Hepatocyte (in vitro differentiated cells): ENCODE measurements around the gene LOX. TPM values are rescaled to one million over a fixed set of nuclear protein-coding genes. Genes with fewer than 3 reads are reported as not detected.

Experiments used
- DNase-seq: peaks from one replicate; pipeline ENCODE4 v3.0.0-alpha.2; 2016; ENCODE audit warnings: low spot score
- H2AFZ ChIP-seq: fragments of 200-600 bp; sonication (generic); 2 replicates; pipeline ENCODE4 v1.6.0; 2016; ENCODE audit warnings: antibody characterized with exemption, mild to moderate bottlenecking
- H3K27ac ChIP-seq: fragments of 200-600 bp; sonication (generic); 2 replicates; pipeline ENCODE4 v1.5.1; 2016; ENCODE audit warnings: mild to moderate bottlenecking
- H3K27me3 ChIP-seq: fragments of 200-600 bp; sonication (generic); 2 replicates; pipeline ENCODE4 v1.6.1; 2016
- H3K36me3 ChIP-seq: fragments of 200-600 bp; sonication (generic); replicated peaks from 2 replicates; pipeline ENCODE4 v1.5.1; 2016; ENCODE audit warnings: low read depth; ENCODE audit not compliant: insufficient read depth
- H3K4me1 ChIP-seq: fragments of 200-600 bp; sonication (generic); 2 replicates; pipeline ENCODE4 v1.5.1; 2016; ENCODE audit warnings: mild to moderate bottlenecking, moderate library complexity; ENCODE audit not compliant: insufficient read depth
- H3K4me2 ChIP-seq: fragments of 200-600 bp; sonication (generic); 2 replicates; pipeline ENCODE4 v1.6.0; 2016
- H3K4me3 ChIP-seq: fragments of 200-600 bp; sonication (generic); 2 replicates; pipeline ENCODE4 v1.5.1; 2016; ENCODE audit warnings: mild to moderate bottlenecking
- H3K79me2 ChIP-seq: fragments of 200-600 bp; sonication (generic); 2 replicates; pipeline ENCODE4 v1.6.0; 2017; ENCODE audit warnings: mild to moderate bottlenecking
- H3K9me2 ChIP-seq: fragments of 200-600 bp; sonication (generic); replicated peaks from 2 replicates; pipeline ENCODE4 v1.6.0; 2017; ENCODE audit warnings: mild to moderate bottlenecking; ENCODE audit not compliant: insufficient read depth
- H3K9me3 ChIP-seq: fragments of 200-600 bp; sonication (generic); 2 replicates; pipeline ENCODE4 v1.5.1; 2016; ENCODE audit warnings: low read depth, mild to moderate bottlenecking
- H4K20me1 ChIP-seq: fragments of 200-600 bp; sonication (generic); 2 replicates; pipeline ENCODE4 v1.6.0; 2016; ENCODE audit warnings: mild to moderate bottlenecking; ENCODE audit not compliant: insufficient read depth, poor library complexity, severe bottlenecking
- EZH2 ChIP-seq: fragments of 200-600 bp; sonication (generic); IDR thresholded peaks from 2 replicates; pipeline ENCODE4 v1.6.1; 2016; ENCODE audit warnings: antibody characterized with exemption, mild to moderate bottlenecking, borderline replicate concordance
- EZH2phosphoT487 ChIP-seq: fragments of 200-600 bp; sonication (generic); IDR thresholded peaks from one replicate; pipeline ENCODE4 v1.6.1; 2018; ENCODE audit warnings: antibody characterized with exemption, mild to moderate bottlenecking, low read depth, moderate library complexity; ENCODE audit not compliant: unreplicated experiment, severe bottlenecking
- WGBS: methylation state at CpG from one replicate; pipeline ENCODE4 v1.1.6; 2016; ENCODE audit warnings: low lambda C conversion rate; ENCODE audit errors: missing lambda C conversion rate; 5-methylcytosine and 5-hydroxymethylcytosine counted together
- polyA plus RNA-seq: library from polyadenylated mRNA; unstranded; fragments of >200 nt; fragmentation: Nextera tagmentation; extraction: Ambion mirVana; gene quantifications from 2 replicates; pipeline ENCODE4 v1.2.1, GENCODE V29; 2016
- total RNA-seq: library from RNA; depleted of rRNA; stranded (reverse); fragments of >200 nt; gene quantifications from 2 replicates; pipeline ENCODE4 v1.2.3, GENCODE V29; 2014
- TF ChIP-seq, protein P1 (sequence below): fragments of 200-600 bp; sonication (generic); IDR thresholded peaks from 2 replicates; pipeline ENCODE4 v1.5.1; 2016; ENCODE audit warnings: antibody characterized with exemption, mild to moderate bottlenecking; ENCODE audit not compliant: poor library complexity

The LOX gene
- total and polyA plus RNA-seq, 2 experiments from 2014 or later, result 120 to 216 TPM

GRCh38 chr5:122062205-122062604 is 15.9 kb downstream of the LOX start:
- Histone ChIP-seq H3K36me3 (no peaks in the 10 kb centered on the region), H2AFZ (no peak overlapping the region), H3K27ac (no peak overlapping the region), H4K20me1 (no peaks in the 10 kb centered on the region), H3K27me3 (no peaks in the 10 kb centered on the region), H3K9me2 (no peaks in the 10 kb centered on the region), H3K9me3 (no peaks in the 10 kb centered on the region), H3K4me1 (no peaks in the 10 kb centered on the region), H3K79me2 (no peaks in the 10 kb centered on the region), H3K4me2 (no peak overlapping the region), H3K4me3 (no peak overlapping the region)
- TF ChIP-seq, protein P1, sequence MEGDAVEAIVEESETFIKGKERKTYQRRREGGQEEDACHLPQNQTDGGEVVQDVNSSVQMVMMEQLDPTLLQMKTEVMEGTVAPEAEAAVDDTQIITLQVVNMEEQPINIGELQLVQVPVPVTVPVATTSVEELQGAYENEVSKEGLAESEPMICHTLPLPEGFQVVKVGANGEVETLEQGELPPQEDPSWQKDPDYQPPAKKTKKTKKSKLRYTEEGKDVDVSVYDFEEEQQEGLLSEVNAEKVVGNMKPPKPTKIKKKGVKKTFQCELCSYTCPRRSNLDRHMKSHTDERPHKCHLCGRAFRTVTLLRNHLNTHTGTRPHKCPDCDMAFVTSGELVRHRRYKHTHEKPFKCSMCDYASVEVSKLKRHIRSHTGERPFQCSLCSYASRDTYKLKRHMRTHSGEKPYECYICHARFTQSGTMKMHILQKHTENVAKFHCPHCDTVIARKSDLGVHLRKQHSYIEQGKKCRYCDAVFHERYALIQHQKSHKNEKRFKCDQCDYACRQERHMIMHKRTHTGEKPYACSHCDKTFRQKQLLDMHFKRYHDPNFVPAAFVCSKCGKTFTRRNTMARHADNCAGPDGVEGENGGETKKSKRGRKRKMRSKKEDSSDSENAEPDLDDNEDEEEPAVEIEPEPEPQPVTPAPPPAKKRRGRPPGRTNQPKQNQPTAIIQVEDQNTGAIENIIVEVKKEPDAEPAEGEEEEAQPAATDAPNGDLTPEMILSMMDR, result no peak
- TF ChIP-seq EZH2phosphoT487 (no peak), EZH2 (no peak)
- WGBS, result 66% methylated on average over 1 of the region's 1 CpG
- no peak for DNase-seq

GRCh38 chr5:122056913-122057312 is 21.1 kb downstream of the LOX start:
- H3K4me2 ChIP-seq, result no peak overlapping the region
- no peaks in the 10 kb centered on the region for H3K79me2 ChIP-seq
- H3K27ac ChIP-seq, result no peak overlapping the region
- no peak overlapping the region for H2AFZ ChIP-seq
- no peak overlapping the region for H3K4me3 ChIP-seq
- no peaks in the 10 kb centered on the region for H3K27me3 ChIP-seq
- TF ChIP-seq EZH2phosphoT487, result no peak
- TF ChIP-seq EZH2, result no peak
- TF ChIP-seq, protein P1, result no peak
- no peaks in the 10 kb centered on the region for H3K9me2 ChIP-seq
- H3K4me1 ChIP-seq, result no peaks in the 10 kb centered on the region
- H3K9me3 ChIP-seq, result no peaks in the 10 kb centered on the region
- H4K20me1 ChIP-seq, result no peaks in the 10 kb centered on the region
- no peaks in the 10 kb centered on the region for H3K36me3 ChIP-seq
- DNase-seq, result no peak

- no peaks in the 10 kb centered on the region for H3K4me1 ChIP-seq
- no peak overlapping the region for H3K4me2 ChIP-seq
- 95% methylated on average over 4 of the region's 4 CpGs for WGBS
- DNase-seq, result no peak
- H2AFZ ChIP-seq, result no peak overlapping the region
- H3K27me3 ChIP-seq, result no peaks in the 10 kb centered on the region
- TF ChIP-seq EZH2, result no peak
- TF ChIP-seq, protein P1, result no peak
- no peak for TF ChIP-seq EZH2phosphoT487
- no peaks in the 10 kb centered on the region for H3K79me2 ChIP-seq
- no peak overlapping the region for H3K27ac ChIP-seq
- no peaks in the 10 kb centered on the region for H3K9me2 ChIP-seq
- no peaks in the 10 kb centered on the region for H3K36me3 ChIP-seq
- H4K20me1 ChIP-seq, result no peaks in the 10 kb centered on the region
- H3K4me3 ChIP-seq, result no peak overlapping the region
- H3K9me3 ChIP-seq, result no peaks in the 10 kb centered on the region
Observed at GRCh38 chr5:122054266-122054665, 23.8 kb downstream of the LOX start.
